ENCODE data around the gene MDM4. TPM values are rescaled to one million over a fixed set of nuclear protein-coding genes. Genes with fewer than 3 reads are reported as not detected.

The MDM4 gene
- total RNA-seq, 1 donor from 2014 or later = 101 TPM

DNA sequence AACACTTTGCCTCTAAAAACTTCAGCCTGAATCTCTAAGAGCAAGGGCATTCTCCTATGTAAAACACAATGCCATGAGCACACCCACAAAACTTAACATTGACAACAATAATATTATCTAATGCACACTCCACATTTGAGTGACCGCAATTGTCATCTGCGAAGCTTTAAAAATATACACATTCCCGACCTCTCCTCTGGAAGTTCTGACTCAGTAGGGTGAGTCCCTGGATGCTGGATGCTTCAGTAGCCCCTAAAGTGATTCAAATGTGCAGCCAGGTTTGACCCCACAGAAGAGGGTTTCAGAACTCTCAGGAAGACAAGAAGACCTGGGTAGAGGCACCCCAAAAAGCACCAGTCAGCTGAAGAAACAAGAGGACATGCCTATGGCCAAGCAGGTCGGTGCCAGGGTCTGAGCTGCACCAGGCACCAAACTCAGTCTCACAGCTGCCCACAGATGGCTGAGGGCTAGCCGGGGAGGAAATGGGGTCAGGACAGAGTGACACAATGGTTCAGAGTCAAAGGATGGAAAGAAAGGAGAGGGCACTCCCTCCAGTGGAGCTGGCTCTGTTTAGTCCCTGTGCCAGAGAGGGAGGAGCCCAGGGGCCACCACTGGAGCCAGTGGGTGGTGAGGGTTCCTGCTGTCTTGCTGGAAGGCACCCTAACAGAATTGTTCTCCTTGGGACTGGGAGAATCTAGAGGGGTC is 39.0 kb upstream of the MDM4 start:
- Mint-ChIP-seq H3K4me1 (ENCODE audit: unreplicated experiment) (peaks cover 75% of the 10 kb centered on the region), H3K4me3 (no peak overlapping the region), H3K36me3 (peaks cover 20% of the 10 kb centered on the region), H3K27ac (no peak overlapping the region), H3K27me3 (no peaks in the 10 kb centered on the region), H3K9me3 (no peaks in the 10 kb centered on the region)
- TF ChIP-seq, protein P1, sequence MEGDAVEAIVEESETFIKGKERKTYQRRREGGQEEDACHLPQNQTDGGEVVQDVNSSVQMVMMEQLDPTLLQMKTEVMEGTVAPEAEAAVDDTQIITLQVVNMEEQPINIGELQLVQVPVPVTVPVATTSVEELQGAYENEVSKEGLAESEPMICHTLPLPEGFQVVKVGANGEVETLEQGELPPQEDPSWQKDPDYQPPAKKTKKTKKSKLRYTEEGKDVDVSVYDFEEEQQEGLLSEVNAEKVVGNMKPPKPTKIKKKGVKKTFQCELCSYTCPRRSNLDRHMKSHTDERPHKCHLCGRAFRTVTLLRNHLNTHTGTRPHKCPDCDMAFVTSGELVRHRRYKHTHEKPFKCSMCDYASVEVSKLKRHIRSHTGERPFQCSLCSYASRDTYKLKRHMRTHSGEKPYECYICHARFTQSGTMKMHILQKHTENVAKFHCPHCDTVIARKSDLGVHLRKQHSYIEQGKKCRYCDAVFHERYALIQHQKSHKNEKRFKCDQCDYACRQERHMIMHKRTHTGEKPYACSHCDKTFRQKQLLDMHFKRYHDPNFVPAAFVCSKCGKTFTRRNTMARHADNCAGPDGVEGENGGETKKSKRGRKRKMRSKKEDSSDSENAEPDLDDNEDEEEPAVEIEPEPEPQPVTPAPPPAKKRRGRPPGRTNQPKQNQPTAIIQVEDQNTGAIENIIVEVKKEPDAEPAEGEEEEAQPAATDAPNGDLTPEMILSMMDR (conservative IDR thresholded peaks at IDR 0.05) = no peak
- no peak for DNase-seq (ENCODE audit: extremely low spot score, unreplicated experiment)

DNA sequence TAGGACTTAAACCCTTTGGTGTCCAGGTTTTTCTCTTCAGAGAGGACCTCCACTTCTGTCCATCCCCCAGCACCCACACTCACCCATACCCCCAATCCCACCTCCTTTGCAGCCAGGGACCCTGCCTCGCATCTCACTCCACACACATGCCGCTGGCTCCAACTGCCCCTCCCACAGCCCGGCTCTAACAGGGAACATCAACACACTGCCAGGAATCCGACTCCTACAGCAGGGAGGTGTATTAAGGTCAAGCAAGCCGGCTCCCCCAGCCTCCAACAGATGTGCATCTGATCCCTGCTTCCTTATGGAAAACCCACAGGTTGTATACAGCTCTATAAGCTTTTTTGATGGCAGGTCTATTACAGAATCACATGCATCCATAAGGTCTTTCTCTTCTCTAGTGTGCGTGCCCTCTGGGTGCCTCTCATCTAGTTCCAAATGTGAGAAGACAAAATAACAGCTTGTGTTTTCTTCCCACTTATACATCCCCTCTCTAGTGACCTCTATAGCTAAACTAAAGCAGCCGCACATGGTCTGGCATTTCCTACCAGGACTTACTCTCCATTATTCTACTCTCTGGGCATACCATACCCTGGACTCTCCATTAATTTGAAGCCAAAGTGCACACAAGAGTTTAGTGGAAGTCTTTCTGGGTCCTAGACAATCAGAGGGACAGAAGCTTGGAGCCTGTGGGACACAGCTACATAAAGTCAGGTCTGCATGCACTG is 37.9 kb upstream of the MDM4 start:
- H3K27ac Mint-ChIP-seq = no peak overlapping the region
- H3K9me3 Mint-ChIP-seq = no peaks in the 10 kb centered on the region
- TF ChIP-seq, protein P1 (conservative IDR thresholded peaks at IDR 0.05) = no peak
- H3K36me3 Mint-ChIP-seq = peaks cover 17% of the 10 kb centered on the region
- no peak for DNase-seq (ENCODE audit: extremely low spot score, unreplicated experiment)
- peaks cover 73% of the 10 kb centered on the region for H3K4me1 Mint-ChIP-seq (ENCODE audit: unreplicated experiment)
- no peaks in the 10 kb centered on the region for H3K27me3 Mint-ChIP-seq
- H3K4me3 Mint-ChIP-seq = no peak overlapping the region

DNA sequence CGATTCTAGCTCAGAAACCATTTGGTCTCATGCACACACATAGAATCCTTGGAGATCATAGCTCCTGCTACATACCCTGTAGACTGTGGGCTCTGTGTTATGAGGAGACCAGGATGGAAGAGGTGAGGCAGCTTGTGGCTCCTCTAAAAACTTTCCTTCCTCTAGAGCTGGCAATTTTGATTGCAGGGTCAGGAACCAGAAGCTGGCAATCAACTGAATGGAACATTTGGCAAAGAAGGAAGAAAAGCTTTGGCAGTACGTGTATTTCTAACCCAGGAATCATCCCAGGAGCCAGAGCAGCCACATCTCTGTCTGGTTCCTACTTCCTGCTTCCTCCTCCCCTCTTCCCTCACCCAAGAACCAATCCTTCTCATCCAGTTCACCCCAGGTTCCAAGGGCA is 37.3 kb upstream of the MDM4 start:
- H3K27ac Mint-ChIP-seq = no peak overlapping the region
- no peaks in the 10 kb centered on the region for H3K9me3 Mint-ChIP-seq

DNA sequence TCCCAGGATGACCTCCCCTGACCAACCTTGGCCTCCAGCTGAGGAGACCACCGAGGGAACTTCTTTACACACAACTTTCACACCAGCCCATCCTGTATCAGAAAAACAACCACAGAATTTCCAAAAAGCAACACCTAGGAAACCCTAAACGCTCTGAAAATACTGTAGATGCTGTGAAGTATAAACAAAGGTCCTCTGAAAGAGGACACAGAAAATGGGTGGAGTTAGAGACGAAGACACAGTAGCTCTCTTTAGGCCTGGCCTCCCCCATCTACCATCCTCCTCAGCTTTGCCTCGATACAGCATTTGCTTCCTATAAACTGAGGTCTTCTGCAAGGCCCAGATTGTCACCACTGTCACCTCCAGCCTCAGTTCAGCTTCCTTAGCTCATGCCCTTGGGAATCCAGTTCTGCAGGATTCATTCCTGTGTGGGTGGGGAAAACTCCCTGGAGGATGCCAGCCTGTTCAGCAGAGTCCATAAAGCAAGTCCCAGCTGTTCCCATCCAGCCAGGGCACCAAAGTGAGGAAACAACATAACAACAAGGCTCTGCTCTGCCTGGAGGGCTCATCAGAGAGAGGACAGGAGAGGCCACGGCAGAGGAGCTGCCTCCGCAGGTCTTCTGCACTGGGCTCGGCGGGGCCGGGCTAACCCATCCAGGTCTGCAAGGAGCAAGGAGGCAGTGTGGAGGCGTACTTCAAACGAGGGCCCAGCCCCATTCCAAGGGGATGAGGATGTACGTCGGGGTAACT is 36.6 kb upstream of the MDM4 start:
- DNase-seq (ENCODE audit: extremely low spot score, unreplicated experiment) = no peak
- Mint-ChIP-seq H3K4me1 (ENCODE audit: unreplicated experiment) (peaks cover 71% of the 10 kb centered on the region), H3K27me3 (no peaks in the 10 kb centered on the region), H3K9me3 (no peaks in the 10 kb centered on the region), H3K36me3 (peaks cover 13% of the 10 kb centered on the region), H3K4me3 (peak overlapping the region; percentile 46), H3K27ac (peak overlapping the region; percentile 65)
- TF ChIP-seq, protein P1 (conservative IDR thresholded peaks at IDR 0.05) = no peak

More for the DNA sequence above, 37.3 kb upstream of the MDM4 start:
- Mint-ChIP-seq H3K4me3 (peak overlapping the region; percentile 46), H3K36me3 (peaks cover 17% of the 10 kb centered on the region), H3K4me1 (ENCODE audit: unreplicated experiment) (peaks cover 73% of the 10 kb centered on the region), H3K27me3 (no peaks in the 10 kb centered on the region)
- TF ChIP-seq, protein P1 (conservative IDR thresholded peaks at IDR 0.05) = no peak
- no peak for DNase-seq (ENCODE audit: extremely low spot score, unreplicated experiment)

DNA sequence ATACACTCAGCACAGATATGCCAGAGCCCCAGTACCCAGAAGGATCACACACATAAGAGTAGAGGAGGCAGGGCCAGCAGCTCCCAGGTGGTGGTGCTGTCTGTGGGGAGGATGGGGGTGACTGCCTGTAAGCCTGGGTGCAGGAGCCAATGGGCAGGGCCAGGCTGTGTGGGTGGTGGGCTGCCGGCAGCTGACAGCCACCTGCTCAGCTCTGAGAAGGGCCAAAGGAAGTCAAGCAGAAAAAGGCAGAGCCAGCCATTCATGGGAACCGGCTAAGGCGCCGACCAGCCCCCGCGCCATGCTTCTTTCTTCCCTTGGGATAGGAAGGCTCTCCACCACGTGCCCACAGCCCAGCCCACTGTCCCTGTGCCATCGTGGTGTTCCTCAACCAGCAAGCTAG is 35.7 kb upstream of the MDM4 start:
- H3K27ac Mint-ChIP-seq = peak overlapping the region; percentile 65
- no peaks in the 10 kb centered on the region for H3K9me3 Mint-ChIP-seq
- TF ChIP-seq, protein P1 (conservative IDR thresholded peaks at IDR 0.05) = no peak
- no peaks in the 10 kb centered on the region for H3K27me3 Mint-ChIP-seq
- H3K4me1 Mint-ChIP-seq (ENCODE audit: unreplicated experiment) = peaks cover 70% of the 10 kb centered on the region
- no peak overlapping the region for H3K4me3 Mint-ChIP-seq
- H3K36me3 Mint-ChIP-seq = peaks cover 11% of the 10 kb centered on the region
- no peak for DNase-seq (ENCODE audit: extremely low spot score, unreplicated experiment)

Data from type B pancreatic cell (in vitro differentiated cells).